Measurements from ENCODE around the gene RADIL.

- TF ChIP-seq, protein P1, sequence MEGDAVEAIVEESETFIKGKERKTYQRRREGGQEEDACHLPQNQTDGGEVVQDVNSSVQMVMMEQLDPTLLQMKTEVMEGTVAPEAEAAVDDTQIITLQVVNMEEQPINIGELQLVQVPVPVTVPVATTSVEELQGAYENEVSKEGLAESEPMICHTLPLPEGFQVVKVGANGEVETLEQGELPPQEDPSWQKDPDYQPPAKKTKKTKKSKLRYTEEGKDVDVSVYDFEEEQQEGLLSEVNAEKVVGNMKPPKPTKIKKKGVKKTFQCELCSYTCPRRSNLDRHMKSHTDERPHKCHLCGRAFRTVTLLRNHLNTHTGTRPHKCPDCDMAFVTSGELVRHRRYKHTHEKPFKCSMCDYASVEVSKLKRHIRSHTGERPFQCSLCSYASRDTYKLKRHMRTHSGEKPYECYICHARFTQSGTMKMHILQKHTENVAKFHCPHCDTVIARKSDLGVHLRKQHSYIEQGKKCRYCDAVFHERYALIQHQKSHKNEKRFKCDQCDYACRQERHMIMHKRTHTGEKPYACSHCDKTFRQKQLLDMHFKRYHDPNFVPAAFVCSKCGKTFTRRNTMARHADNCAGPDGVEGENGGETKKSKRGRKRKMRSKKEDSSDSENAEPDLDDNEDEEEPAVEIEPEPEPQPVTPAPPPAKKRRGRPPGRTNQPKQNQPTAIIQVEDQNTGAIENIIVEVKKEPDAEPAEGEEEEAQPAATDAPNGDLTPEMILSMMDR (IDR thresholded peaks at IDR 0.05) = no peak
- TF ChIP-seq ZFX (IDR thresholded peaks at IDR 0.05; ENCODE audit: borderline replicate concordance) = no peak
Observed at GRCh38 chr7:4760952-4761351, 122.6 kb downstream of the RADIL start.

Data from 22Rv1 (cell line).